Lower leg skin (tissue), 3 donors: ENCODE measurements around the gene ARL5C.

Experiments used
- POLR2A ChIP-seq, 2 donors: fragments of 450-650 bp; IDR thresholded peaks; one replicate each; pipeline ENCODE4 v1.6.1; 2016 to 2017; ENCODE audit warnings: antibody characterized with exemption in 2 of 2, mild to moderate bottlenecking in 1 of 2, moderate library complexity in 1 of 2
- TF ChIP-seq, protein P1 (sequence below), 3 donors: fragments of 450-650 bp; IDR thresholded peaks; one replicate each; pipeline ENCODE4 v1.5.1; 2016; ENCODE audit warnings: antibody characterized with exemption in 3 of 3, mild to moderate bottlenecking in 3 of 3, moderate library complexity in 2 of 3

DNA sequence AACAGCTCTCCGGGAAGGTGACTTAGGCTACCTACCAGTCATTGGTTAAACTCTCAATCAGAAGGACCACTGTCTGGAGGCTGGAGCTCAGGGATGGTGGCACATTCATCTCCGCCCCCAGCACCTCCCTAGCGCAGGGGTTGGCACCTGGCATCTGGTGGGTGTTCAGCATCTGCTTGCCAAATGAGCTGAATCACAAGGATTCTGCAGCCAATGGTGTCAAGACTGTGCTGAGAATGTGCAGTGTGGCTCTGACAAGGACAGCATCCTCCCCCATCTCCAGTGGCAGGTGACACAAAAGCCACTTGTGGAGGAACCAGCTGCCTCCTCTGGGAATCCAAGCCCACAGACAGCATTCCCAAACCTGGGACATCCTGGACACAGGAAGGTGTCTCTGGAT, 49.7 kb downstream of the ARL5C start:
- TF ChIP-seq, protein P1, sequence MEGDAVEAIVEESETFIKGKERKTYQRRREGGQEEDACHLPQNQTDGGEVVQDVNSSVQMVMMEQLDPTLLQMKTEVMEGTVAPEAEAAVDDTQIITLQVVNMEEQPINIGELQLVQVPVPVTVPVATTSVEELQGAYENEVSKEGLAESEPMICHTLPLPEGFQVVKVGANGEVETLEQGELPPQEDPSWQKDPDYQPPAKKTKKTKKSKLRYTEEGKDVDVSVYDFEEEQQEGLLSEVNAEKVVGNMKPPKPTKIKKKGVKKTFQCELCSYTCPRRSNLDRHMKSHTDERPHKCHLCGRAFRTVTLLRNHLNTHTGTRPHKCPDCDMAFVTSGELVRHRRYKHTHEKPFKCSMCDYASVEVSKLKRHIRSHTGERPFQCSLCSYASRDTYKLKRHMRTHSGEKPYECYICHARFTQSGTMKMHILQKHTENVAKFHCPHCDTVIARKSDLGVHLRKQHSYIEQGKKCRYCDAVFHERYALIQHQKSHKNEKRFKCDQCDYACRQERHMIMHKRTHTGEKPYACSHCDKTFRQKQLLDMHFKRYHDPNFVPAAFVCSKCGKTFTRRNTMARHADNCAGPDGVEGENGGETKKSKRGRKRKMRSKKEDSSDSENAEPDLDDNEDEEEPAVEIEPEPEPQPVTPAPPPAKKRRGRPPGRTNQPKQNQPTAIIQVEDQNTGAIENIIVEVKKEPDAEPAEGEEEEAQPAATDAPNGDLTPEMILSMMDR (IDR thresholded peaks at IDR 0.05) = no peak
- no peak for TF ChIP-seq POLR2A (IDR thresholded peaks at IDR 0.05)
